Stomach (tissue), 9 donors: ENCODE results near the gene ELF1. TPM values are rescaled to one million over a fixed set of nuclear protein-coding genes. Genes with fewer than 3 reads are reported as not detected.
A peak's percentile ranks its signal among the peaks of the same experiment; 100 is the strongest.

ENCODE experiments used
- DNase-seq, 2 donors: peaks; one replicate each; pipeline versions ENCODE4 v3.0.0 to v3.0.0-alpha.2; 2013 to 2019
- H3K27ac ChIP-seq, 5 donors: fragments of 200-600 bp in 4 of 5; sonication (generic) in 4 of 5; one replicate each; pipeline ENCODE4 v1.5.1; 2013 to 2019; ENCODE audit warnings: mild to moderate bottlenecking in 1 of 5, moderate library complexity in 1 of 5
- H3K27me3 ChIP-seq, 3 donors: fragments of 200-600 bp; sonication (generic); one replicate each; pipeline ENCODE4 v1.5.1; 2017 to 2019; ENCODE audit warnings: mixed run types in 1 of 3
- H3K36me3 ChIP-seq, 4 donors: fragments of 200-600 bp; sonication (generic); 1 replicate in 3 of 4; 2 replicates in 1 of 4; pipeline ENCODE4 v1.5.1; 2016 to 2019
- H3K4me1 ChIP-seq, 4 donors: fragments of 200-600 bp; sonication (generic); one replicate each; pipeline ENCODE4 v1.5.1; 2016 to 2019
- H3K4me3 ChIP-seq, 4 donors: fragments of 200-600 bp; sonication (generic) in 3 of 4; one replicate each; pipeline ENCODE4 v1.5.1; 2016 to 2019; ENCODE audit warnings: mild to moderate bottlenecking in 1 of 4
- H3K9me3 ChIP-seq, 4 donors: fragments of 200-600 bp; sonication (generic); one replicate each; pipeline ENCODE4 v1.5.1; 2016 to 2019
- CTCF ChIP-seq, 7 experiments: fragments of 450-650 bp in 4 of 7; fragments of 200-600 bp in 3 of 7; sonication (generic) in 3 of 7; IDR thresholded peaks; one replicate each; pipeline ENCODE4 v1.5.1; 2016 to 2019; ENCODE audit warnings: antibody characterized with exemption in 7 of 7, control low read depth in 2 of 7, mild to moderate bottlenecking in 1 of 7
- EP300 ChIP-seq: sonication (generic); formaldehyde crosslinking; IDR thresholded peaks from one replicate; pipeline ENCODE4 v1.6.1; 2017; ENCODE audit warnings: antibody characterized with exemption
- POLR2A ChIP-seq, 4 donors: fragments of 450-650 bp; IDR thresholded peaks; one replicate each; pipeline ENCODE4 v1.6.1; 2016; ENCODE audit warnings: antibody characterized with exemption in 4 of 4, control low read depth in 2 of 4, mild to moderate bottlenecking in 1 of 4, moderate library complexity in 1 of 4
- POLR2AphosphoS5 ChIP-seq, 3 donors: sonication (generic); formaldehyde crosslinking; IDR thresholded peaks; one replicate each; pipeline ENCODE4 v1.6.1; 2016; ENCODE audit warnings: antibody characterized with exemption in 3 of 3
- WGBS, 5 donors: extraction: QIAGEN DNeasy Blood & Tissue Kit in 3 of 5; methylation state at CpG; one replicate each; pipeline versions ENCODE4 v1.1.5 to v1.1.7; 2013 to 2018; 5-methylcytosine and 5-hydroxymethylcytosine counted together
- intact Hi-C: fragments of 100-400 bp; cut with DNase I; formaldehyde crosslinking; loops from one replicate; pipeline ENCODE4 v1.15.1; 2023; ENCODE audit warnings: low total_unique reads
- polyA plus RNA-seq, 3 donors: library from polyadenylated mRNA; stranded (reverse); fragments of 200-250 nt; gene quantifications; one replicate each; pipeline ENCODE4 v1.2.3, GENCODE V29; 2013
- total RNA-seq, 5 donors: library from RNA; depleted of rRNA; stranded (reverse); fragments of >200 nt; gene quantifications; one replicate each; pipeline versions ENCODE4 v1.1.0 to v1.2.3, GENCODE V29; 2014 to 2016
- donor health status: healthy with polysubstance abuse.
- donor health status: Bipolar disorder and iron deficiency.
- donor health status: healthy.

The ELF1 gene
- total and polyA plus RNA-seq, 8 donors, result 10.9 to 113 (median 36.2) TPM

GRCh38 chr13:41006978-41007743, 12.0 kb downstream of the ELF1 start:
- peak overlapping the region in 2 of 5 donors; percentile 46 to 69 for H3K27ac ChIP-seq
- intact Hi-C loops, result no loop called here
- 43 to 57% (median 54%) methylated on average over 6 of the region's 6 CpGs for WGBS, 5 donors

GRCh38 chr13:41006306-41006705, 12.8 kb downstream of the ELF1 start:
- WGBS, 5 donors, result 32 to 49% (median 35%) methylated on average over 3 of the region's 3 CpGs
- no peak for TF ChIP-seq POLR2AphosphoS5 (IDR thresholded peaks at IDR 0.05)
- TF ChIP-seq POLR2A (IDR thresholded peaks at IDR 0.05), result no peak
- no peak for TF ChIP-seq CTCF (IDR thresholded peaks at IDR 0.05)
- no peak for TF ChIP-seq EP300
- intact Hi-C loops, result no loop called here
- H3K4me1 ChIP-seq, result peaks cover 43 to 96% (median 73%) of the 10 kb centered on the region in 4 donors
- H3K27ac ChIP-seq, result peak overlapping the region in 3 of 5 donors; percentile 27 to 69 (median 47)
- H3K4me3 ChIP-seq, result no peak overlapping the region
- no peak for DNase-seq
- no peaks in the 10 kb centered on the region for H3K27me3 ChIP-seq
- H3K9me3 ChIP-seq, result no peaks in the 10 kb centered on the region
- H3K36me3 ChIP-seq, result peaks cover 0 to 1% (median 0%) of the 10 kb centered on the region in 4 donors

More at GRCh38 chr13:41006978-41007743, 12.0 kb downstream of the ELF1 start:
- H3K36me3 ChIP-seq, result peaks cover 0 to 4% (median 0%) of the 10 kb centered on the region in 4 donors
- H3K9me3 ChIP-seq, result no peaks in the 10 kb centered on the region
- TF ChIP-seq POLR2A (IDR thresholded peaks at IDR 0.05) (no peak), EP300 (no peak), POLR2AphosphoS5 (IDR thresholded peaks at IDR 0.05) (no peak), CTCF (IDR thresholded peaks at IDR 0.05) (no peak)
- peaks cover 43 to 95% (median 68%) of the 10 kb centered on the region in 4 donors for H3K4me1 ChIP-seq
- H3K27me3 ChIP-seq, result no peaks in the 10 kb centered on the region
- DNase-seq, result no peak
- no peak overlapping the region for H3K4me3 ChIP-seq

DNA sequence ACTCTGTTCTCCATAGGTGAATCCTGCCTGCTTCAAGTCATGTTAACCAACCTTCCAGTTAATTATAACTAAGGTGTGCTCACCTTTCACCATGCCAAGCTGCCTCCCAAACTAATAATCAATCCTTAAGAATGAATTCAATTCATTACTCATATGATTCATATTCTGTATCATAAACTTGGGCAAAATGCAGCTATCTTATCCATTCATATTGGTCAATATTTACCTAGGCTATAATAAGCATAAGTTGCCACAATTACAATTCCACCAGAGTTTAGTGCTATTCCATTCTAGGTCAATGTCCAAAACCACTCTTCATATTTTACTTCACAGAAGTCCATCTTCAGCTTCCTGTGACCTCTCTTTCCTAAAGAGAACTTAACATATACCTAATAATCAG, 13.4 kb downstream of the ELF1 start:
- intact Hi-C loops, result no loop called here
- H3K27ac ChIP-seq, result peak overlapping the region in 3 of 5 donors; percentile 27 to 69 (median 47)
- H3K4me1 ChIP-seq, result peaks cover 43 to 97% (median 75%) of the 10 kb centered on the region in 4 donors

More for the DNA sequence above, 13.4 kb downstream of the ELF1 start:
- Histone ChIP-seq H3K9me3 (no peaks in the 10 kb centered on the region), H3K36me3 (no peaks in the 10 kb centered on the region), H3K4me3 (no peak overlapping the region), H3K27me3 (no peaks in the 10 kb centered on the region)
- no peak for DNase-seq
- TF ChIP-seq POLR2AphosphoS5 (IDR thresholded peaks at IDR 0.05), result no peak
- no peak for TF ChIP-seq POLR2A (IDR thresholded peaks at IDR 0.05)
- no peak for TF ChIP-seq EP300
- no peak for TF ChIP-seq CTCF (IDR thresholded peaks at IDR 0.05)
